Measurements from ENCODE around the gene RAB35.

DNA sequence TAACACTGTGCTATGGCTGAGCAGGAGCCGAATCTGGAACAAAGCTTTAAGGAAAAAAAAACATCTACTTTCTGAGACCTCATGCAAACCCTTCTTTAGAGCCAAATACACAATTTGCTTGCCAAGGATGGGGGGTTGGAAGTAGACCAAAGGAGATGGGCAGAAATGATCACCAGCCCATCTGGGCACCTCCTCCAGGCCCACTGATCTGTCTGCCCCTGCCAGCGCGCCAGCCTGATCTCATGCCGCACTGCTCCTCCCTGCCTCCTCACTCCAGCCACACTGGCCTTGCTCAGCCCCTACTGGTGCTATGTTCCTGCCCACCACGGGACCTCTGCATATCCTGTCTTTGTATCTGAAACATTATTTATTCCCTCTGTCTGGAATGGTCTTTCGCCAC lies 24.8 kb upstream of the RAB35 start:
- TF ChIP-seq, protein P1, sequence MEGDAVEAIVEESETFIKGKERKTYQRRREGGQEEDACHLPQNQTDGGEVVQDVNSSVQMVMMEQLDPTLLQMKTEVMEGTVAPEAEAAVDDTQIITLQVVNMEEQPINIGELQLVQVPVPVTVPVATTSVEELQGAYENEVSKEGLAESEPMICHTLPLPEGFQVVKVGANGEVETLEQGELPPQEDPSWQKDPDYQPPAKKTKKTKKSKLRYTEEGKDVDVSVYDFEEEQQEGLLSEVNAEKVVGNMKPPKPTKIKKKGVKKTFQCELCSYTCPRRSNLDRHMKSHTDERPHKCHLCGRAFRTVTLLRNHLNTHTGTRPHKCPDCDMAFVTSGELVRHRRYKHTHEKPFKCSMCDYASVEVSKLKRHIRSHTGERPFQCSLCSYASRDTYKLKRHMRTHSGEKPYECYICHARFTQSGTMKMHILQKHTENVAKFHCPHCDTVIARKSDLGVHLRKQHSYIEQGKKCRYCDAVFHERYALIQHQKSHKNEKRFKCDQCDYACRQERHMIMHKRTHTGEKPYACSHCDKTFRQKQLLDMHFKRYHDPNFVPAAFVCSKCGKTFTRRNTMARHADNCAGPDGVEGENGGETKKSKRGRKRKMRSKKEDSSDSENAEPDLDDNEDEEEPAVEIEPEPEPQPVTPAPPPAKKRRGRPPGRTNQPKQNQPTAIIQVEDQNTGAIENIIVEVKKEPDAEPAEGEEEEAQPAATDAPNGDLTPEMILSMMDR (IDR thresholded peaks at IDR 0.05; ENCODE audit: poor library complexity, severe bottlenecking), result no peak
- TF ChIP-seq EZH2 (IDR thresholded peaks at IDR 0.05; ENCODE audit: borderline replicate concordance, insufficient read depth, low read length, poor library complexity, severe bottlenecking) (no peak), RAD21 (conservative IDR thresholded peaks at IDR 0.05) (no peak), TAF1 (IDR thresholded peaks at IDR 0.05; ENCODE audit: low read depth) (no peak), POLR2AphosphoS5 (IDR thresholded peaks at IDR 0.05) (no peak)

Measured in neural cell (in vitro differentiated cells).